Karpas-422 (cell line): Measurements from ENCODE around the gene CHID1. TPM values are rescaled to one million over a fixed set of nuclear protein-coding genes. Genes with fewer than 3 reads are reported as not detected.

Experiments used
- DNase-seq: peaks from one replicate; pipeline ENCODE4 v3.0.0-alpha.2; 2015
- H2AFZ ChIP-seq: fragments of 200-600 bp; sonication (generic); 2 replicates; pipeline ENCODE4 v1.6.1; 2014; ENCODE audit warnings: antibody characterized with exemption, low read length, mixed read lengths
- H3K27ac ChIP-seq: fragments of 200-600 bp; sonication (generic); 2 replicates; pipeline ENCODE4 v1.5.1; 2014; ENCODE audit warnings: mild to moderate bottlenecking, low read length, moderate library complexity
- H3K27me3 ChIP-seq: fragments of 200-600 bp; sonication (generic); 2 replicates; pipeline ENCODE4 v1.6.1; 2014; ENCODE audit warnings: low read length, mixed read lengths
- H3K36me3 ChIP-seq: fragments of 200-600 bp; sonication (generic); 2 replicates; pipeline ENCODE4 v1.6.1; 2014; ENCODE audit warnings: low read length, mixed read lengths; ENCODE audit not compliant: insufficient read depth
- H3K4me1 ChIP-seq: fragments of 200-600 bp; sonication (generic); 2 replicates; pipeline ENCODE4 v1.6.1; 2014; ENCODE audit warnings: mild to moderate bottlenecking, low read length, mixed read lengths
- H3K4me2 ChIP-seq: fragments of 200-600 bp; sonication (generic); 2 replicates; pipeline ENCODE4 v1.6.1; 2014; ENCODE audit warnings: low read length, low read depth, mild to moderate bottlenecking; ENCODE audit not compliant: poor library complexity, severe bottlenecking
- H3K4me3 ChIP-seq: fragments of 200-600 bp; sonication (generic); 2 replicates; pipeline ENCODE4 v1.5.1; 2014; ENCODE audit warnings: mild to moderate bottlenecking, antibody characterized with exemption, low read length, mixed read lengths
- H3K79me2 ChIP-seq: fragments of 200-600 bp; sonication (generic); 2 replicates; pipeline ENCODE4 v1.6.1; 2014; ENCODE audit warnings: mild to moderate bottlenecking, low read length, mixed read lengths
- H3K9ac ChIP-seq: fragments of 200-600 bp; sonication (generic); 2 replicates; pipeline ENCODE4 v1.6.0; 2014; ENCODE audit warnings: low read length
- H3K9me2 ChIP-seq: fragments of 200-600 bp; sonication (generic), shearing (Covaris generic); replicated peaks from 2 replicates; pipeline ENCODE4 v1.6.0; 2014; ENCODE audit warnings: mild to moderate bottlenecking, low read length, moderate library complexity; ENCODE audit not compliant: insufficient read depth
- H3K9me3 ChIP-seq: fragments of 300-700, 200-600 bp; sonication (generic); 2 replicates; pipeline ENCODE4 v1.6.1; 2014; ENCODE audit warnings: low read length, mixed read lengths
- H4K20me1 ChIP-seq: fragments of 200-600 bp; sonication (generic); 2 replicates; pipeline ENCODE4 v1.6.1; 2014; ENCODE audit warnings: mild to moderate bottlenecking, antibody characterized with exemption, low read length, low read depth; ENCODE audit not compliant: insufficient read depth
- total RNA-seq: library from RNA; depleted of rRNA; stranded (reverse); fragments of >200 nt; shearing (Covaris generic); gene quantifications from 2 replicates; pipeline ENCODE4 v1.2.3, GENCODE V29; 2014; ENCODE audit warnings: low replicate concordance

The CHID1 gene
- total RNA-seq, 1 experiment from 2014 or later = 32.8 TPM

DNA sequence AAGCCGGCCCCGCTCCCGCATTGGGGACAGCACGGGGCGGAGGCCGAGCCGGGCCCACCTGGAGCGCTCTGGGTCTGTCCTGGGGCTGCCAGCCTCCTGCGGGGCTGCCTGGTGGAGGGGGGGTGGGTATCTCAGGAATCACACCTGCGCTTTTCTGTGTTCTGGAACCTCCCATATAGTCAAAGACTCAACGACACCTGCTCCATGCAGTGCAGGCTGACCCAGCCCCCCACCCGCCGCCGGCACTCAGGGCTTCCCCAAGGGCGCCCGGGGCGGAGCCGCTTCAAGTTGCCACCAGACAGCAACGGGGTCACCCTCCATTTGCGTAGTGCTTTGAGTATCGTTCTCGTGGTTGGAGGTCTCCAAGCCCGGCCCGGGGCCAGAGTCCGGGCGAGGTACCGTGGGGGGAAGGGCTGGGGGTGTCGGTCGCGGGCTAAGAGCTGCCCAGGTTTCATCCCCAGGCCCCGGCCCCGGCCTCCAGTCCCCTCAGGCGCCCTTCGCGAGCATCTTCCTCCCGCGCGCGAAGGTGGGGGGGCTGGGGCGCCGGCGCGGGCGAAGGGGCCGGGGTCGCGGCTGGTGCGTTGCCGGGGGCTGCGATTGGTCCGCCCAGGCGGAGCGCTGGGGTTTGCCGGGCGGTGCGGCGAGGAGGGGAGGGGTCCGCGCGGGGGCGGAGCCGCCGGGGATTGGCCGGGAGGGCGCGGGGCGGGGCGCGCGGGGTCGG, 61.3 kb downstream of the CHID1 start:
- Histone ChIP-seq H2AFZ (no peak overlapping the region), H3K4me2 (peak overlapping the region; percentile 26)
- DNase-seq = peak; percentile 72

GRCh38 chr11:848380-848931, 62.2 kb downstream of the CHID1 start:
- Histone ChIP-seq H3K36me3 (no peaks in the 10 kb centered on the region), H3K79me2 (no peaks in the 10 kb centered on the region), H3K4me2 (no peak overlapping the region), H3K9ac (no peak overlapping the region), H4K20me1 (peaks cover 14% of the 10 kb centered on the region; the same call in 1 of the 2 replicates), H3K4me3 (no peak overlapping the region), H3K27ac (no peak overlapping the region), H3K9me2 (no peaks in the 10 kb centered on the region), H2AFZ (no peak overlapping the region), H3K4me1 (peaks cover 19% of the 10 kb centered on the region), H3K9me3 (no peaks in the 10 kb centered on the region), H3K27me3 (no peaks in the 10 kb centered on the region)
- peak; percentile 88 for DNase-seq

More for the DNA sequence above, 61.3 kb downstream of the CHID1 start:
- peaks cover 11% of the 10 kb centered on the region for H3K4me1 ChIP-seq
- H3K36me3 ChIP-seq = no peaks in the 10 kb centered on the region
- no peaks in the 10 kb centered on the region for H3K9me3 ChIP-seq
- peaks cover 14% of the 10 kb centered on the region; the same call in 1 of the 2 replicates for H4K20me1 ChIP-seq
- no peak overlapping the region for H3K9ac ChIP-seq
- no peak overlapping the region for H3K4me3 ChIP-seq
- no peaks in the 10 kb centered on the region for H3K9me2 ChIP-seq
- H3K27me3 ChIP-seq = no peaks in the 10 kb centered on the region
- H3K79me2 ChIP-seq = no peaks in the 10 kb centered on the region
- no peak overlapping the region for H3K27ac ChIP-seq

GRCh38 chr11:847876-848275, 62.7 kb downstream of the CHID1 start:
- Histone ChIP-seq H3K4me3 (no peak overlapping the region), H3K4me1 (peaks cover 24% of the 10 kb centered on the region), H3K27me3 (no peaks in the 10 kb centered on the region), H3K9me2 (no peaks in the 10 kb centered on the region), H3K9me3 (no peaks in the 10 kb centered on the region), H3K4me2 (no peak overlapping the region), H4K20me1 (peaks cover 14% of the 10 kb centered on the region; the same call in 1 of the 2 replicates), H3K9ac (no peak overlapping the region), H3K36me3 (no peaks in the 10 kb centered on the region), H3K27ac (no peak overlapping the region), H2AFZ (no peak overlapping the region), H3K79me2 (no peaks in the 10 kb centered on the region)
- no peak for DNase-seq

DNA sequence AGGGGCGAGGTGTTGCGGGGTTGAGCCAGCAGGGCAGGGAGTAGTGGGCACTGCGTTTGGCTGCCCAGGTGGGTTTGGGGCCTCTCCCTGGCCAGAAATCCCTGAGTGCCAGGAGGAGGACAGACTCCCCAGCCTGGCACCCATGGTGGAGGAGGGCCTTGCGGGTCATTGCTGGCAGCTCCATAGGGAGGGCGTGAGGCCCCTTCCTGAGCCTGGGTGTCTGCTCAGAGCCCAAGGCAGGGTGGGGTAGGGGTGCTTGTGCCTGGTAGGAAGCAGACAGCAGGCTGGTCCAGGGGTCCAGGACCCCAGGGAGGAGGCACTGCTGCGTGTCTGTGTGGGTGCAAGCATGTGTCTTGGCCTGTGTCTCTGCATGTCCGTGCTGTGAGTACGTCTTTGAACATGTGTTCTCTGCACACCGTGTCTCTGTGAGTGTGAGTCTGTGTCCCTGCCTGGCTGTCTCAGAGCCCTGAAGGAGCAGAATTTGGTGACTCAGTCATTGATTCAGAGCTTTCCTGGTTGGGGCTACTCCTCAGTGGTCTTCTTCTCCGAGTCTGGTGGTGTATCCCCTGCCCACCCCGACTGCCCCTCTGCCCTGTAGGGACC, 64.0 kb downstream of the CHID1 start:
- Histone ChIP-seq H2AFZ (no peak overlapping the region), H3K9me2 (no peaks in the 10 kb centered on the region), H3K4me1 (peaks cover 24% of the 10 kb centered on the region), H3K4me3 (no peak overlapping the region), H3K79me2 (peaks cover 7% of the 10 kb centered on the region), H3K36me3 (no peaks in the 10 kb centered on the region), H4K20me1 (peaks cover 18% of the 10 kb centered on the region; the same call in 1 of the 2 replicates), H3K9ac (no peak overlapping the region), H3K4me2 (no peak overlapping the region), H3K27me3 (no peaks in the 10 kb centered on the region), H3K27ac (no peak overlapping the region), H3K9me3 (no peaks in the 10 kb centered on the region)
- no peak for DNase-seq

- Histone ChIP-seq H3K9me3 (no peaks in the 10 kb centered on the region), H3K36me3 (no peaks in the 10 kb centered on the region), H3K79me2 (peaks cover 13% of the 10 kb centered on the region), H3K4me2 (no peak overlapping the region), H3K4me3 (no peak overlapping the region), H2AFZ (no peak overlapping the region), H3K27ac (no peak overlapping the region), H3K4me1 (peaks cover 30% of the 10 kb centered on the region), H3K27me3 (no peaks in the 10 kb centered on the region), H3K9me2 (no peaks in the 10 kb centered on the region), H3K9ac (no peak overlapping the region), H4K20me1 (peaks cover 23% of the 10 kb centered on the region; the same call in 1 of the 2 replicates)
- DNase-seq = no peak
Measured at GRCh38 chr11:845872-846495, 64.6 kb downstream of the CHID1 start.

- peaks cover 35% of the 10 kb centered on the region for H3K4me1 ChIP-seq
- H3K9me2 ChIP-seq = no peaks in the 10 kb centered on the region
- H3K9ac ChIP-seq = no peak overlapping the region
- peaks cover 23% of the 10 kb centered on the region for H3K79me2 ChIP-seq
- H3K9me3 ChIP-seq = no peaks in the 10 kb centered on the region
- 0 out of 2 replicates have a peak, but pooled peaks cover 2% of the 10 kb centered on the region for H3K36me3 ChIP-seq
- peaks cover 30% of the 10 kb centered on the region; the same call in 1 of the 2 replicates for H4K20me1 ChIP-seq
- H3K4me3 ChIP-seq = no peak overlapping the region
- DNase-seq = no peak
- H3K27me3 ChIP-seq = no peaks in the 10 kb centered on the region
- H3K4me2 ChIP-seq = no peak overlapping the region
- H3K27ac ChIP-seq = no peak overlapping the region
- no peak overlapping the region for H2AFZ ChIP-seq
Measured at GRCh38 chr11:844693-845644, 65.6 kb downstream of the CHID1 start.

DNA sequence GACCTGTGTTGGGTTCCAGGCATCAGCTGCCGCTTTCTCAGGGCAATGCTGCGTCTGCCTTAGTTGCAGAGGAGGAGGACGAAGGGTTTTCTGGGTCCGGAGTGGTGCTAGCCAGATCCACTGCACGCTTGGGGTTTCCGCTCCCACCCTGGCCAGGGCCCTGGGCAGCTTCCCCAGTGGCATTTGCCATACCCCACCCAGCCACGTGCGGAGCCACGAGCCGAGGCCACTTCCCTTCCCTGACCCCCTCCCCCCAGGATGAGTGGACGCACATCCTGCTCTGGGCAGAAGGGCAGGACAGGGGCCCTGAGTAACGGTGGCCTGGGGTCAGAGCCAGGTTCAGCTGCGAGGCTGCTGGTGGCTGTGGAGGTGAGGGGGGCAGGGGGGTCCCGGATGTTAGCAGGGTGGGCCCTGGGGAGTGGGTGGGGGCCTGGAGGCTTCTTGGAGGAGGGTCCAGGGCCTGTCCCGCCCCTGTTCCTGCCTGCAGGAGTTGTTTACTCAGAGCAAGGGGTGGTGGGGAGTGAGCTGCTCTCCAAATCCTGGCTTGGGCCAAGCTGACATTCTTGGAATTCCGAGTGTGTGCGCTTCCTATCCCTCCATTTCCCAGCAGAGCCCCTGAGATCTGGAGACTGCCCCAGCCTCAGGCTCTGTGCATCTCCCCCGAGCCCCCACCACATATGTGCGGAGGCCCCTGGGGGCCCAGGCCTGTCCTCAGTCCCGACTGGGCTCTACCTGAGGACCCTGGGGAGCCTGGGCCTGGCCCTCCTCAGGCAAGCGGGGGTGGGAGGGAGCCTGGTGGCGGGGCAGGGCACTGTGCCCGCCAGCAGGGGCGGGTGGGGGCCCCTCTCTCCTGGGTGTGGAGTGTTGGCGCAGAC, 66.6 kb downstream of the CHID1 start:
- 0 out of 2 replicates have a peak, but pooled peaks cover 3% of the 10 kb centered on the region for H3K36me3 ChIP-seq
- H3K79me2 ChIP-seq = peaks cover 24% of the 10 kb centered on the region
- H3K4me1 ChIP-seq = peaks cover 31% of the 10 kb centered on the region
- no peak overlapping the region for H3K27ac ChIP-seq
- H3K4me3 ChIP-seq = no peak overlapping the region
- H4K20me1 ChIP-seq = peaks cover 30% of the 10 kb centered on the region; the same call in 1 of the 2 replicates
- H2AFZ ChIP-seq = no peak overlapping the region
- DNase-seq = no peak
- H3K27me3 ChIP-seq = no peaks in the 10 kb centered on the region
- H3K4me2 ChIP-seq = peak overlapping the region; percentile 85
- no peaks in the 10 kb centered on the region for H3K9me3 ChIP-seq
- H3K9ac ChIP-seq = no peak overlapping the region; the same call in 1 of the 2 replicates
- H3K9me2 ChIP-seq = no peaks in the 10 kb centered on the region
